Mesothelial cell of epicardium (in vitro differentiated cells): ENCODE results near the gene SCYL2. TPM values are rescaled to one million over a fixed set of nuclear protein-coding genes. Genes with fewer than 3 reads are reported as not detected.
"Not testable (repeated sequence)": the region's sequence is repeated elsewhere in the genome, so short reads cannot be mapped to it uniquely, and the experiment has no call there.

ENCODE experiments used
- DNase-seq, 2 experiments: peaks; one replicate each; pipeline ENCODE4 v3.0.0; 2021; ENCODE audit warnings: low spot score in 2 of 2; ENCODE audit not compliant: unreplicated experiment in 2 of 2
- H3K27ac Mint-ChIP-seq: 2 replicates; pipeline ENCODE4 v1.8.0; 2021; ENCODE audit warnings: mixed read lengths
- H3K27me3 Mint-ChIP-seq: 2 replicates; pipeline ENCODE4 v1.8.0; 2021; ENCODE audit warnings: low read depth, mixed read lengths
- H3K36me3 Mint-ChIP-seq: 2 replicates; pipeline ENCODE4 v1.8.0; 2021; ENCODE audit warnings: mixed read lengths
- H3K4me1 Mint-ChIP-seq: 2 replicates; pipeline ENCODE4 v1.8.0; 2021; ENCODE audit warnings: mixed read lengths
- H3K4me3 Mint-ChIP-seq: 2 replicates; pipeline ENCODE4 v1.8.0; 2021; ENCODE audit warnings: mild to moderate bottlenecking, moderate library complexity, mixed read lengths
- H3K9me3 Mint-ChIP-seq: 2 replicates; pipeline ENCODE4 v1.8.0; 2021; ENCODE audit warnings: mixed read lengths
- CTCF ChIP-seq: fragments of 200-600 bp; sonication (generic); IDR thresholded peaks from one replicate; pipeline ENCODE4 v1.5.0; 2021; ENCODE audit warnings: antibody characterized with exemption; ENCODE audit not compliant: unreplicated experiment
- total RNA-seq: library from RNA; stranded (reverse); gene quantifications from 3 replicates; pipeline ENCODE4 v1.2.1, GENCODE V29; 2021

The SCYL2 gene
- total RNA-seq, 1 donor from 2014 or later: 55.5 TPM

GRCh38 chr12:100229036-100229635 lies 37.8 kb upstream of the SCYL2 start:
- Mint-ChIP-seq H3K36me3 (peaks cover 10% of the 10 kb centered on the region), H3K27me3 (no peaks in the 10 kb centered on the region), H3K27ac (no peak overlapping the region), H3K4me1 (peaks cover 4% of the 10 kb centered on the region), H3K9me3 (no peaks in the 10 kb centered on the region), H3K4me3 (no peak overlapping the region)
- no peak for DNase-seq
- no peak for TF ChIP-seq CTCF

GRCh38 chr12:100229876-100230275 lies 37.1 kb upstream of the SCYL2 start:
- no peaks in the 10 kb centered on the region for H3K9me3 Mint-ChIP-seq
- no peak for DNase-seq
- no peak overlapping the region for H3K27ac Mint-ChIP-seq
- no peaks in the 10 kb centered on the region for H3K27me3 Mint-ChIP-seq
- peaks cover 4% of the 10 kb centered on the region for H3K4me1 Mint-ChIP-seq
- peaks cover 10% of the 10 kb centered on the region for H3K36me3 Mint-ChIP-seq
- H3K4me3 Mint-ChIP-seq: no peak overlapping the region
- TF ChIP-seq CTCF: no peak

- not testable (repeated sequence) for H3K4me3 Mint-ChIP-seq, H3K27me3 Mint-ChIP-seq, DNase-seq, H3K4me1 Mint-ChIP-seq, H3K27ac Mint-ChIP-seq
- Mint-ChIP-seq H3K9me3 (peaks cover 10% of the 10 kb centered on the region), H3K36me3 (peaks cover 10% of the 10 kb centered on the region)
Measured at GRCh38 chr12:100231873-100232272, 35.1 kb upstream of the SCYL2 start.

- TF ChIP-seq CTCF: no peak
- H3K36me3 Mint-ChIP-seq: peaks cover 11% of the 10 kb centered on the region
- H3K27me3 Mint-ChIP-seq: no peaks in the 10 kb centered on the region
- no peak overlapping the region for H3K4me3 Mint-ChIP-seq
- peaks cover 4% of the 10 kb centered on the region for H3K4me1 Mint-ChIP-seq
- DNase-seq: no peak
- H3K27ac Mint-ChIP-seq: no peak overlapping the region
- peaks cover 10% of the 10 kb centered on the region for H3K9me3 Mint-ChIP-seq
Measured at GRCh38 chr12:100234166-100234565, 32.8 kb upstream of the SCYL2 start.

GRCh38 chr12:100234591-100235304 lies 32.2 kb upstream of the SCYL2 start:
- no peak for DNase-seq
- H3K27me3 Mint-ChIP-seq: no peaks in the 10 kb centered on the region
- peak; percentile 56 for TF ChIP-seq CTCF
- H3K27ac Mint-ChIP-seq: no peak overlapping the region
- peaks cover 4% of the 10 kb centered on the region for H3K4me1 Mint-ChIP-seq
- peaks cover 11% of the 10 kb centered on the region for H3K36me3 Mint-ChIP-seq
- no peak overlapping the region for H3K4me3 Mint-ChIP-seq
- peaks cover 10% of the 10 kb centered on the region for H3K9me3 Mint-ChIP-seq

- Mint-ChIP-seq H3K27me3 (no peaks in the 10 kb centered on the region), H3K4me3 (no peak overlapping the region), H3K27ac (no peak overlapping the region), H3K4me1 (no peaks in the 10 kb centered on the region), H3K36me3 (peaks cover 6% of the 10 kb centered on the region), H3K9me3 (peaks cover 10% of the 10 kb centered on the region)
- no peak for TF ChIP-seq CTCF
- no peak for DNase-seq
Measured at GRCh38 chr12:100238801-100239200, 28.2 kb upstream of the SCYL2 start.
